PC-3 (cell line): Measurements from ENCODE around the gene IL3RA. TPM values are rescaled to one million over a fixed set of nuclear protein-coding genes. Genes with fewer than 3 reads are reported as not detected.

Source experiments
- ATAC-seq: fragments of 200-7000 bp; cut with Tn5 transposase; 2 replicates; pipeline ENCODE4 v1.9.1; 2020; ENCODE audit warnings: mild to moderate bottlenecking, moderate library complexity
- BruUV-seq: library from RNA; stranded (reverse); fragments of 400-500 nt; replicated peaks from 2 replicates; lab custom pipeline; 2021; lab: Mats Ljungman, UMichigan
- CTCF ChIA-PET: fragments of 300-600 bp; sonication (Branson Sonifier 250); formaldehyde crosslinking; loops from one replicate; lab custom pipeline; 2022; ENCODE audit warnings: antibody characterized with exemption; lab: Charles Lee
- POLR2A ChIA-PET: fragments of 300-600 bp; sonication (Branson Sonifier 250); formaldehyde crosslinking; loops from one replicate; lab custom pipeline; 2022; ENCODE audit warnings: antibody characterized with exemption; ENCODE audit not compliant: unreplicated experiment; lab: Charles Lee
- DNase-seq: peaks from one replicate; pipeline ENCODE4 v3.0.0-alpha.2; 2015
- H2AFZ ChIP-seq: fragments of 300-600 bp; sonication (generic); 2 replicates; pipeline ENCODE4 v1.6.0; 2016; ENCODE audit warnings: antibody characterized with exemption, low read length
- H3F3A ChIP-seq: fragments of 300-600 bp; sonication (generic); one replicate; pipeline ENCODE4 v1.6.0; 2017; ENCODE audit warnings: antibody characterized with exemption, low read length, control low read depth, mild to moderate bottlenecking; ENCODE audit not compliant: unreplicated experiment
- H3K27ac ChIP-seq: fragments of 300-600 bp; sonication (generic); 2 replicates; pipeline ENCODE4 v1.5.1; 2016; ENCODE audit warnings: mild to moderate bottlenecking, low read length
- H3K27me3 ChIP-seq: fragments of 300-600 bp; sonication (generic); 2 replicates; pipeline ENCODE4 v1.6.1; 2016; ENCODE audit warnings: low read length, mixed read lengths
- H3K36me3 ChIP-seq: fragments of 300-600 bp; sonication (generic); 2 replicates; pipeline ENCODE4 v1.6.1; 2016; ENCODE audit warnings: low read depth, mixed run types, low read length, mixed read lengths
- H3K4me1 ChIP-seq: fragments of 300-600 bp; sonication (generic); 2 replicates; pipeline ENCODE4 v1.5.1; 2016; ENCODE audit warnings: low read length; ENCODE audit not compliant: insufficient read depth
- H3K4me2 ChIP-seq: fragments of 300-600 bp; sonication (generic); 2 replicates; pipeline ENCODE4 v1.6.0; 2016; ENCODE audit warnings: low read length
- H3K4me3 ChIP-seq: fragments of 300-600 bp; sonication (generic); 2 replicates; pipeline ENCODE4 v1.5.1; 2016; ENCODE audit warnings: mild to moderate bottlenecking, low read length, mixed read lengths
- H3K79me2 ChIP-seq: fragments of 300-600 bp; sonication (generic); 2 replicates; pipeline ENCODE4 v1.6.1; 2017; ENCODE audit warnings: low read length, mixed read lengths
- H3K9ac ChIP-seq: fragments of 300-600 bp; sonication (generic); 2 replicates; pipeline ENCODE4 v1.6.0; 2016; ENCODE audit warnings: mild to moderate bottlenecking, low read length
- H3K9me2 ChIP-seq: fragments of 300-600 bp; sonication (generic); replicated peaks from 2 replicates; pipeline ENCODE4 v1.6.1; 2016; ENCODE audit warnings: mixed run types, low read length, mixed read lengths
- H3K9me3 ChIP-seq: fragments of 300-600 bp; sonication (generic); 2 replicates; pipeline ENCODE4 v1.6.1; 2016; ENCODE audit warnings: low read length, mixed read lengths
- H4K20me1 ChIP-seq: fragments of 300-600 bp; sonication (generic); 2 replicates; pipeline ENCODE4 v1.6.1; 2016; ENCODE audit warnings: low read length, mixed read lengths
- EZH2 ChIP-seq: fragments of 300-600 bp; sonication (generic); IDR thresholded peaks from one replicate; pipeline ENCODE4 v1.6.1; 2017; ENCODE audit warnings: antibody characterized with exemption, mild to moderate bottlenecking, low read length; ENCODE audit not compliant: unreplicated experiment
- EZH2phosphoT487 ChIP-seq: fragments of 300-600 bp; sonication (generic); IDR thresholded peaks from 2 replicates; pipeline ENCODE4 v1.6.1; 2018; ENCODE audit warnings: mild to moderate bottlenecking, antibody characterized with exemption, low read length, borderline replicate concordance
- intact Hi-C: fragments of 100-400 bp; cut with micrococcal nuclease; formaldehyde crosslinking; loops from 2 replicates; pipeline ENCODE4 v1.9.0; 2023
- total RNA-seq: library from RNA; depleted of rRNA; stranded (reverse); fragments of >200 nt; gene quantifications from 2 replicates; pipeline ENCODE4 v1.2.3, GENCODE V29; 2014
- TF ChIP-seq, protein P1 (sequence below): fragments of 300-600 bp; sonication (generic); conservative IDR thresholded peaks from 2 replicates; pipeline ENCODE4 v1.5.1; 2017; ENCODE audit warnings: antibody characterized with exemption, low read depth, mild to moderate bottlenecking, low read length

Gene IL3RA
- total RNA-seq, 1 experiment from 2014 or later = not detected

DNA sequence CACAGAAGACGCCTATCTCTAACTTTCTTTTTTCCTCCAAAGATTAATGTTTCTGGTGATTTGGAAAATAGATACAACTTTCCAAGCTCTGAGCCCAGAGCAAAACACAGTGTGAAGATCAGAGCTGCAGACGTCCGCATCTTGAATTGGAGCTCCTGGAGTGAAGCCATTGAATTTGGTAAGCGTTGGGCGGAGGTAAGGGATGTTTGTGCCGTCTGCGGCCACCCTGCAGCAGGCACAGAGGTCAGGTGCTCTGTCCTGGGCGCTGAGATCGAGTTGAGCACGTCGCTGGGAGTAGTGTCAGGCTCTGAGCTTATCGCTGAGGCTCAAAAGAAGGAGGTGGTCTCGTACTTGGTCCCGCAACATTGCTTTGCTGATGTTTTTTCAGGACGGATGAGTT, 36.1 kb upstream of the IL3RA start:
- no peaks in the 10 kb centered on the region for H3K9me3 ChIP-seq
- TF ChIP-seq EZH2 = no peak
- TF ChIP-seq, protein P1, sequence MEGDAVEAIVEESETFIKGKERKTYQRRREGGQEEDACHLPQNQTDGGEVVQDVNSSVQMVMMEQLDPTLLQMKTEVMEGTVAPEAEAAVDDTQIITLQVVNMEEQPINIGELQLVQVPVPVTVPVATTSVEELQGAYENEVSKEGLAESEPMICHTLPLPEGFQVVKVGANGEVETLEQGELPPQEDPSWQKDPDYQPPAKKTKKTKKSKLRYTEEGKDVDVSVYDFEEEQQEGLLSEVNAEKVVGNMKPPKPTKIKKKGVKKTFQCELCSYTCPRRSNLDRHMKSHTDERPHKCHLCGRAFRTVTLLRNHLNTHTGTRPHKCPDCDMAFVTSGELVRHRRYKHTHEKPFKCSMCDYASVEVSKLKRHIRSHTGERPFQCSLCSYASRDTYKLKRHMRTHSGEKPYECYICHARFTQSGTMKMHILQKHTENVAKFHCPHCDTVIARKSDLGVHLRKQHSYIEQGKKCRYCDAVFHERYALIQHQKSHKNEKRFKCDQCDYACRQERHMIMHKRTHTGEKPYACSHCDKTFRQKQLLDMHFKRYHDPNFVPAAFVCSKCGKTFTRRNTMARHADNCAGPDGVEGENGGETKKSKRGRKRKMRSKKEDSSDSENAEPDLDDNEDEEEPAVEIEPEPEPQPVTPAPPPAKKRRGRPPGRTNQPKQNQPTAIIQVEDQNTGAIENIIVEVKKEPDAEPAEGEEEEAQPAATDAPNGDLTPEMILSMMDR = no peak
- no peak for TF ChIP-seq EZH2phosphoT487
- POLR2A ChIA-PET = no interaction called here
- no peaks in the 10 kb centered on the region for H3K9me2 ChIP-seq
- H4K20me1 ChIP-seq = no peaks in the 10 kb centered on the region
- H2AFZ ChIP-seq = no peak overlapping the region
- H3K79me2 ChIP-seq = no peaks in the 10 kb centered on the region
- DNase-seq (no peak), ATAC-seq (no peak)
- no TSS peak for BruUV-seq
- CTCF ChIA-PET = no interaction called here
- H3K9ac ChIP-seq = no peak overlapping the region
- no peak overlapping the region for H3K4me2 ChIP-seq
- H3K36me3 ChIP-seq = no peaks in the 10 kb centered on the region
- no peaks in the 10 kb centered on the region for H3K4me1 ChIP-seq
- no peak overlapping the region for H3K4me3 ChIP-seq
- intact Hi-C loops = no loop called here
- H3K27ac ChIP-seq = no peak overlapping the region
- H3K27me3 ChIP-seq = no peaks in the 10 kb centered on the region
- H3F3A ChIP-seq = no peaks in the 10 kb centered on the region

DNA sequence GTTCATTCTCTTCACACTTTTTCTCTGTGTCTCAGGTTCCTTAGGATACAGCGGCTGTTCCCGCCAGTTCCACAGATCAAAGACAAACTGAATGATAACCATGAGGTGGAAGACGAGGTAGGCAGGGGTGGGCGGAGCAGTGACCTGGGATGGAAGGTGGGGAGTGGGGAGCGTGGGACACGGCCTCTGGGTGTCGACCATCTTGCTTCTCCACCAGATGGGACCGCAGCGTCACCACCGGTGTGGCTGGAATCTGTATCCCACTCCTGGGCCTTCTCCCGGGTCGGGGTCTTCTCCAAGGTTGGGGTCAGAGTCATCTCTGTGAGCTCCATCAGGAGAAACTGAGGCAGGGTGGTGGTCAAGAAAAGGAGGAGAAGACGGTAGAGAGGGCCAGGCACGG, 31.2 kb upstream of the IL3RA start:
- BruUV-seq = no TSS peak
- ATAC-seq = no peak
- CTCF ChIA-PET = no interaction called here

DNA sequence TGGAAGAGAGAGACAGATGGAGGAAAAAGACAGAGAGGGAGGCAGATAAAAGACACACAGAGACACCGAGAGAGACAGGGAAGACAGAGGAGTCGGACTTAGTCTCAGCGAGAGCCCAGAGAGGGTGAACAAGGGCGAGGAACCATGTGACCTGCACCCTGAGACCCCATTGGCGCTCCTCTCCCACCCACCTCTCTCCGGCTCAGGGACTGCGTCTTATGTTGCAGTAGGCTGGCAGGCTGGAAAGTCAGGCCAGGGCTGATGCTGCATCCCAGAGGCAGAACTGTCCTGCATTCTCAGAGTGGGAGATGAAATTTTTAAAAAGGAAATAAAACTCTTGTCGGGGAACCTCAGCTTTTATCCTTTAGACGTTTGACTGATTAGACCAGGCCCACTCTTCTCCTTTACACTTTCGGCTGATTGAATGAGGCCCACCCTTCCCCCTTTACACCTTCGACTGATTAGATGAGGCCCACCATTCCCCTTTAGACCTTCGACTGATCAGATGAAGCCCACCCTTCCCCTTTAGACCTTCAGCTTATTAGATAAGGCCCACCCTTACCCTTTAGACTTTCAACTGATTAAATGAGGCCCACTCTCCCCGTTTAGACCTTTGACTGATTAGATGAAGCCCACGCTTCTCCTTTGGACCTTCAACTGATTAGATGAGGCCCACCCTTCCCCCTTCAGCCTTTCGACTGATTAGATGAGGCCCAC, 29.5 kb upstream of the IL3RA start:
- H3K9me3 ChIP-seq = no peaks in the 10 kb centered on the region
- no peak overlapping the region for H2AFZ ChIP-seq
- ATAC-seq (no peak), DNase-seq (no peak)
- no peak overlapping the region for H3K4me3 ChIP-seq
- intact Hi-C loops = no loop called here
- no peaks in the 10 kb centered on the region for H3K4me1 ChIP-seq
- H3K27ac ChIP-seq = no peak overlapping the region
- POLR2A ChIA-PET = no interaction called here
- no peaks in the 10 kb centered on the region for H3K36me3 ChIP-seq
- BruUV-seq = no TSS peak
- no peak for TF ChIP-seq EZH2phosphoT487
- TF ChIP-seq, protein P1 = no peak
- TF ChIP-seq EZH2 = no peak
- H3K79me2 ChIP-seq = no peaks in the 10 kb centered on the region
- H3K27me3 ChIP-seq = no peaks in the 10 kb centered on the region
- no peaks in the 10 kb centered on the region for H3F3A ChIP-seq
- no peak overlapping the region for H3K4me2 ChIP-seq
- no peaks in the 10 kb centered on the region for H4K20me1 ChIP-seq
- H3K9me2 ChIP-seq = no peaks in the 10 kb centered on the region
- CTCF ChIA-PET = no interaction called here
- H3K9ac ChIP-seq = no peak overlapping the region

More for the DNA sequence above, 31.2 kb upstream of the IL3RA start:
- H3K4me2 ChIP-seq = no peak overlapping the region
- H3K79me2 ChIP-seq = no peaks in the 10 kb centered on the region
- POLR2A ChIA-PET = no interaction called here
- no peaks in the 10 kb centered on the region for H4K20me1 ChIP-seq
- no peak overlapping the region for H3K27ac ChIP-seq
- H3K9me2 ChIP-seq = no peaks in the 10 kb centered on the region
- H3K4me3 ChIP-seq = no peak overlapping the region
- H3K9ac ChIP-seq = no peak overlapping the region
- no peak overlapping the region for H2AFZ ChIP-seq
- no peaks in the 10 kb centered on the region for H3K4me1 ChIP-seq
- H3K36me3 ChIP-seq = no peaks in the 10 kb centered on the region
- DNase-seq = no peak
- no peaks in the 10 kb centered on the region for H3K9me3 ChIP-seq
- H3F3A ChIP-seq = no peaks in the 10 kb centered on the region
- intact Hi-C loops = no loop called here
- TF ChIP-seq, protein P1 = no peak
- no peak for TF ChIP-seq EZH2
- no peak for TF ChIP-seq EZH2phosphoT487
- H3K27me3 ChIP-seq = no peaks in the 10 kb centered on the region
